H9 (cell line): ENCODE data around the gene CDC20. TPM values are rescaled to one million over a fixed set of nuclear protein-coding genes. Genes with fewer than 3 reads are reported as not detected.
A peak's percentile ranks its signal among the peaks of the same experiment; 100 is the strongest.

Source experiments
- DNase-seq: peaks from one replicate; pipeline ENCODE4 v3.0.0-alpha.2; 2017
- H2AFZ ChIP-seq: one replicate; pipeline ENCODE4 v1.6.1; 2013; ENCODE audit warnings: mild to moderate bottlenecking, low read length, control low read depth, moderate library complexity
- H2AK5ac ChIP-seq: 2 replicates; pipeline ENCODE4 v1.6.1; 2013; ENCODE audit warnings: low read length, control low read depth, mixed read lengths; ENCODE audit not compliant: insufficient read length
- H2BK120ac ChIP-seq: one replicate; pipeline ENCODE4 v1.6.1; 2013; ENCODE audit warnings: low read depth, mild to moderate bottlenecking, low read length, control low read depth, inconsistent platforms; ENCODE audit not compliant: poor library complexity, severe bottlenecking
- H2BK12ac ChIP-seq: 2 replicates; pipeline ENCODE4 v1.6.1; 2013; ENCODE audit warnings: low read length, control low read depth, mixed read lengths, low read depth; ENCODE audit not compliant: insufficient read length
- H2BK15ac ChIP-seq: 2 replicates; pipeline ENCODE4 v1.6.1; 2013; ENCODE audit warnings: low read depth, low read length, control low read depth
- H2BK20ac ChIP-seq: one replicate; pipeline ENCODE4 v1.6.1; 2013; ENCODE audit warnings: low read depth, mild to moderate bottlenecking, low read length, control low read depth, inconsistent platforms; ENCODE audit not compliant: poor library complexity, severe bottlenecking
- H2BK5ac ChIP-seq: 2 replicates; pipeline ENCODE4 v1.6.1; 2013; ENCODE audit warnings: low read length, control low read depth, mixed read lengths; ENCODE audit not compliant: insufficient read length
- H3K14ac ChIP-seq: 2 replicates; pipeline ENCODE4 v1.6.1; 2013; ENCODE audit warnings: low read length, control low read depth; ENCODE audit not compliant: insufficient read depth
- H3K18ac ChIP-seq: 2 replicates; pipeline ENCODE4 v1.6.1; 2013; ENCODE audit warnings: low read depth, mild to moderate bottlenecking, mixed read lengths, low read length, control low read depth; ENCODE audit not compliant: insufficient read length
- H3K23ac ChIP-seq: 2 replicates; pipeline ENCODE4 v1.6.1; 2013; ENCODE audit warnings: low read length, control low read depth, mixed read lengths, low read depth; ENCODE audit not compliant: insufficient read length
- H3K23me2 ChIP-seq: 2 replicates; pipeline ENCODE4 v1.6.1; 2013; ENCODE audit warnings: low read depth, mild to moderate bottlenecking, mixed read lengths, low read length, control low read depth; ENCODE audit not compliant: insufficient read length, poor library complexity, severe bottlenecking
- H3K27ac ChIP-seq: 2 replicates; pipeline ENCODE4 v1.5.1; 2013; ENCODE audit warnings: low read length, control low read depth, mixed read lengths, low read depth; ENCODE audit not compliant: insufficient read length
- H3K27me3 ChIP-seq: 2 replicates; pipeline ENCODE4 v1.6.1; 2013; ENCODE audit warnings: low read length, control low read depth, inconsistent platforms; ENCODE audit not compliant: insufficient read depth
- H3K4ac ChIP-seq: 2 replicates; pipeline ENCODE4 v1.6.1; 2013; ENCODE audit warnings: low read depth, mild to moderate bottlenecking, control low read depth, inconsistent platforms, low read length, moderate library complexity
- H3K4me1 ChIP-seq: 2 replicates; pipeline ENCODE4 v1.6.1; 2013; ENCODE audit warnings: low read length, control low read depth, inconsistent platforms; ENCODE audit not compliant: insufficient read depth
- H3K4me2 ChIP-seq: 2 replicates; pipeline ENCODE4 v1.6.1; 2013; ENCODE audit warnings: low read length, control low read depth, mixed read lengths; ENCODE audit not compliant: insufficient read length, insufficient read depth
- H3K56ac ChIP-seq: 2 replicates; pipeline ENCODE4 v1.6.1; 2013; ENCODE audit warnings: low read depth, mild to moderate bottlenecking, mixed read lengths, low read length, control low read depth; ENCODE audit not compliant: insufficient read length
- H3K79me1 ChIP-seq: 2 replicates; pipeline ENCODE4 v1.6.1; 2013; ENCODE audit warnings: low read depth, mild to moderate bottlenecking, moderate library complexity, low read length, control low read depth, inconsistent platforms; ENCODE audit not compliant: insufficient read depth, poor library complexity, severe bottlenecking
- H3K79me2 ChIP-seq: 2 replicates; pipeline ENCODE4 v1.6.1; 2013; ENCODE audit warnings: low read length, control low read depth, inconsistent platforms; ENCODE audit not compliant: insufficient read depth
- H3K9ac ChIP-seq: 2 replicates; pipeline ENCODE4 v1.6.1; 2013; ENCODE audit warnings: low read length, control low read depth, mixed read lengths; ENCODE audit not compliant: insufficient read length; ENCODE audit errors: extremely low read depth
- H3K9me3 ChIP-seq: one replicate; pipeline ENCODE4 v1.6.1; 2013; ENCODE audit warnings: low read depth, low read length, inconsistent platforms; ENCODE audit not compliant: control insufficient read depth
- H3T11ph ChIP-seq: one replicate; pipeline ENCODE4 v1.6.1; 2013; ENCODE audit warnings: mild to moderate bottlenecking, low read length, control low read depth, inconsistent platforms
- H4K20me1 ChIP-seq: one replicate; pipeline ENCODE4 v1.6.1; 2013; ENCODE audit not compliant: control insufficient read depth, insufficient read length, insufficient read depth
- H4K5ac ChIP-seq: 2 replicates; pipeline ENCODE4 v1.6.1; 2013; ENCODE audit warnings: low read depth, mild to moderate bottlenecking, mixed read lengths, low read length, control low read depth; ENCODE audit not compliant: insufficient read length
- H4K8ac ChIP-seq: replicated peaks from 2 replicates; pipeline ENCODE4 v1.6.1; 2013; ENCODE audit warnings: low read length, control low read depth, mixed read lengths, low read depth; ENCODE audit not compliant: insufficient read length
- H4K91ac ChIP-seq: 2 replicates; pipeline ENCODE4 v1.6.1; 2013; ENCODE audit warnings: low read depth, mild to moderate bottlenecking, moderate library complexity, mixed read lengths, low read length, control low read depth; ENCODE audit not compliant: insufficient read length
- H3K27ac Mint-ChIP-seq, 3 experiments: 2 replicates in 2 of 3; 3 replicates in 1 of 3; pipeline ENCODE4 v1.8.0; 2020 to 2021; ENCODE audit warnings: mixed read lengths in 3 of 3, mild to moderate bottlenecking in 1 of 3, moderate library complexity in 1 of 3
- H3K27me3 Mint-ChIP-seq: 2 replicates; pipeline ENCODE4 v1.8.0; 2021; ENCODE audit warnings: low read depth, mild to moderate bottlenecking, moderate library complexity, mixed read lengths
- H3K36me3 Mint-ChIP-seq, 3 experiments: 2 replicates in 2 of 3; 3 replicates in 1 of 3; pipeline ENCODE4 v1.8.0; 2020 to 2021; ENCODE audit warnings: low read depth in 3 of 3, mixed read lengths in 3 of 3; ENCODE audit not compliant: insufficient read depth in 1 of 3
- H3K4me1 Mint-ChIP-seq, 2 experiments: 2 replicates each; pipeline ENCODE4 v1.8.0; 2020; ENCODE audit warnings: mixed read lengths in 2 of 2
- H3K4me3 Mint-ChIP-seq, 2 experiments: 2 replicates in 1 of 2; 3 replicates in 1 of 2; pipeline ENCODE4 v1.8.0; 2020 to 2021; ENCODE audit warnings: mild to moderate bottlenecking in 2 of 2, mixed read lengths in 2 of 2, moderate library complexity in 1 of 2
- H3K9me3 Mint-ChIP-seq, 2 experiments: 2 replicates in 1 of 2; 3 replicates in 1 of 2; pipeline ENCODE4 v1.8.0; 2020; ENCODE audit warnings: mild to moderate bottlenecking in 2 of 2, mixed read lengths in 2 of 2, moderate library complexity in 1 of 2
- CTCF ChIP-seq: fragments of 200-600 bp; sonication (generic); conservative IDR thresholded peaks from 3 replicates; pipeline ENCODE4 v1.8.0; 2021; ENCODE audit warnings: antibody characterized with exemption, mild to moderate bottlenecking
- WGBS: extraction: QIAGEN DNeasy Blood & Tissue Kit; methylation state at CpG from one replicate; pipeline ENCODE4 v1.1.7; 2013; ENCODE audit warnings: missing lambda C conversion rate, low lambda C conversion rate, mixed read lengths; ENCODE audit not compliant: insufficient read length; ENCODE audit errors: extremely low coverage; 5-methylcytosine and 5-hydroxymethylcytosine counted together
- total RNA-seq: library from RNA; stranded (reverse); gene quantifications from 2 replicates; pipeline ENCODE4 v1.2.1, GENCODE V29; 2021

Gene CDC20
- total RNA-seq, 1 experiment from 2014 or later: 246 TPM

DNA sequence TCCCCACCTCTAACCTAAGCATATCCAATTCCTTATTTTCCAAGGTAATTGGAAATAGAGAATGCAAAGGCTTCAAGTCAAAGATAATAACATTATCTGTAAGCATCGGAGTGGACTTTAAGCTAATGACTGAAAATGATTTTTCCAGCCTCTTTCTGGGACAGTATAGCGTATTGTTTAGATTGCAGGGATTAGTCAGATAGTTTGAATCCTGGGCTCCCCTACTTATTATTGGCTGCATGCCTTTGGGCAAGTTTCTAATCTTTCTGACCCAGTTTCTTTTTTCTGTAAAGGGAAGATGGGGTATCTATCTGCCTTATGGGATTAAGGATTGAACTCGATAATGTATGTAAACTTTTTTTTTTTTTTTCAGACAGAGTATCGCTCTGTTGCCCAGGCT, 1.5 kb upstream of the CDC20 start:
- Histone ChIP-seq H2AFZ (no peak overlapping the region), H3K4ac (no peak overlapping the region), H3K56ac (no peak overlapping the region), H3K9me3 (no peaks in the 10 kb centered on the region), H3K79me2 (peaks cover 15% of the 10 kb centered on the region; the same call in 1 of the 2 replicates), H2AK5ac (no peak overlapping the region), H3K18ac (no peak overlapping the region), H2BK15ac (no peak overlapping the region), H3K4me2 (no peak overlapping the region), H4K8ac (no peak overlapping the region), H3K9ac (no peak overlapping the region), H3K23ac (no peak overlapping the region), H3K79me1 (peaks cover 14% of the 10 kb centered on the region), H2BK5ac (no peak overlapping the region), H3T11ph (no peak overlapping the region), H3K27me3 (no peaks in the 10 kb centered on the region), H3K23me2 (peaks cover 5% of the 10 kb centered on the region), H2BK12ac (no peak overlapping the region), H3K4me1 (peaks cover 6% of the 10 kb centered on the region; the same call in 1 of the 2 replicates), H2BK120ac (no peak overlapping the region), H4K91ac (no peak overlapping the region), H2BK20ac (no peak overlapping the region), H4K20me1 (no peaks in the 10 kb centered on the region), H3K27ac (no peak overlapping the region), H4K5ac (no peak overlapping the region), H3K14ac (no peak overlapping the region)
- H3K27me3 Mint-ChIP-seq: no peaks in the 10 kb centered on the region; the same call in 1 of the 2 replicates
- H3K36me3 Mint-ChIP-seq: peaks cover 29 to 41% (median 33%) of the 10 kb centered on the region in 3 experiments
- WGBS: no CpG with 5 or more reads among the region's 4 CpGs
- H3K27ac Mint-ChIP-seq: no peak overlapping the region; a peak in 1 of 7 replicates
- H3K4me1 Mint-ChIP-seq: peaks cover 29 to 37% of the 10 kb centered on the region in 2 experiments
- TF ChIP-seq CTCF: no peak
- peak overlapping the region; percentile 91 to 92; a peak in 4 of 5 replicates for H3K4me3 Mint-ChIP-seq
- H3K9me3 Mint-ChIP-seq: no peaks in the 10 kb centered on the region; a peak in 2 of 5 replicates
- no peak for DNase-seq
